Measurements from ENCODE around the gene FRMPD3.

FRMPD3 gene

DNA sequence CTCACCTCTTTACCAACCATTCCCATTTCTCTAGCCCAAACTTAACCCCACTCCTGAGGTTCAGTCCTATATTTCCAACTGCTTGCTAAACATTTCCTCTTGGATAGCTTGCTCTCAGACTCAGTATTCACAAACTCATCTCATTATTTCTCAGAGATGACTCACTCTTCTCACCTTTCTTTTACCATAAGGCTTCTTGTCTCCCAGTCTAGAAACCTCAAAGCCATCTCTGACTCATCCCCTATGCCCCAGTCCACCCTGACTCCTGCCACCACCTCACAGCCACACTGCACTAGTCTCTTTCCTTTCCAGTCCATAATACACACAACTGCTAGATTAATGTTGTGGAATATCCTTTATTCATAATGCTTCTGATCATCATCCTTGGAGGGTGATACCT is 4.8 kb downstream of the FRMPD3 start:
- H3K27me3 ChIP-seq (ENCODE audit: insufficient read depth, poor library complexity, severe bottlenecking): peaks cover 7% of the 10 kb centered on the region
- TF ChIP-seq GABPA (IDR thresholded peaks at IDR 0.05; ENCODE audit: low read depth) (no peak), SPI1 (IDR thresholded peaks at IDR 0.05; ENCODE audit: borderline replicate concordance, low read depth) (no peak), REST (IDR thresholded peaks at IDR 0.05; ENCODE audit: insufficient replicate concordance, low read depth) (no peak), POLR2AphosphoS5 (IDR thresholded peaks at IDR 0.05; ENCODE audit: low read depth) (no peak)
- TF ChIP-seq, protein P1, sequence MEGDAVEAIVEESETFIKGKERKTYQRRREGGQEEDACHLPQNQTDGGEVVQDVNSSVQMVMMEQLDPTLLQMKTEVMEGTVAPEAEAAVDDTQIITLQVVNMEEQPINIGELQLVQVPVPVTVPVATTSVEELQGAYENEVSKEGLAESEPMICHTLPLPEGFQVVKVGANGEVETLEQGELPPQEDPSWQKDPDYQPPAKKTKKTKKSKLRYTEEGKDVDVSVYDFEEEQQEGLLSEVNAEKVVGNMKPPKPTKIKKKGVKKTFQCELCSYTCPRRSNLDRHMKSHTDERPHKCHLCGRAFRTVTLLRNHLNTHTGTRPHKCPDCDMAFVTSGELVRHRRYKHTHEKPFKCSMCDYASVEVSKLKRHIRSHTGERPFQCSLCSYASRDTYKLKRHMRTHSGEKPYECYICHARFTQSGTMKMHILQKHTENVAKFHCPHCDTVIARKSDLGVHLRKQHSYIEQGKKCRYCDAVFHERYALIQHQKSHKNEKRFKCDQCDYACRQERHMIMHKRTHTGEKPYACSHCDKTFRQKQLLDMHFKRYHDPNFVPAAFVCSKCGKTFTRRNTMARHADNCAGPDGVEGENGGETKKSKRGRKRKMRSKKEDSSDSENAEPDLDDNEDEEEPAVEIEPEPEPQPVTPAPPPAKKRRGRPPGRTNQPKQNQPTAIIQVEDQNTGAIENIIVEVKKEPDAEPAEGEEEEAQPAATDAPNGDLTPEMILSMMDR (IDR thresholded peaks at IDR 0.05; ENCODE audit: insufficient read depth, low read length): no peak
- H3K27ac ChIP-seq (replicated peaks): no peak overlapping the region
- no peak overlapping the region for H3K4me3 ChIP-seq (replicated peaks; ENCODE audit: insufficient read depth, low read length)
- no peak for DNase-seq (ENCODE audit: low read depth in 1 of 2, low spot score in 1 of 2)

DNA sequence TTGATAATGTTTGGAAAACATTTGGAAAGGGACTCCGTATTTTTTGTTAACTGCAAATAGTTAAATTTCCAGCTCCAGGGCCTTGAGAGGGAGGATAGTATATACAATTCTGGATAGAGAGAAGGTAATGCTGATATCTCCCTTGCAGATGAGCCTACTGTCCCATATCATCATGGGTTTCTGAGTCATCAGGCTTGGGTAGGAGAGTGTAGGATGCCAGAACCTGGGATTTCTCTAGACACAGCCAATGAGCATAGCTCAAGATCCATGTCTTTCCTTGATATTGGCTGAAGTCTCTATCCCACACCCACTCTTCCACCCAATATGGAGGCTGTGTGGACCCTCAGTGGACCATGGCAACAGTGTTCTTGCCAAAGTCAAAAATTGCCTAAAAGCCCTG is 7.8 kb downstream of the FRMPD3 start:
- no peak for TF ChIP-seq SPI1 (IDR thresholded peaks at IDR 0.05; ENCODE audit: borderline replicate concordance, low read depth)
- TF ChIP-seq REST (IDR thresholded peaks at IDR 0.05; ENCODE audit: insufficient replicate concordance, low read depth): no peak
- TF ChIP-seq, protein P1 (IDR thresholded peaks at IDR 0.05; ENCODE audit: insufficient read depth, low read length): no peak
- TF ChIP-seq GABPA (IDR thresholded peaks at IDR 0.05; ENCODE audit: low read depth): no peak
- no peak for TF ChIP-seq POLR2AphosphoS5 (IDR thresholded peaks at IDR 0.05; ENCODE audit: low read depth)
- Histone ChIP-seq H3K4me3 (replicated peaks; ENCODE audit: insufficient read depth, low read length) (no peak overlapping the region), H3K27me3 (ENCODE audit: insufficient read depth, poor library complexity, severe bottlenecking) (peaks cover 4% of the 10 kb centered on the region), H3K27ac (replicated peaks) (no peak overlapping the region)
- DNase-seq (ENCODE audit: low read depth in 1 of 2, low spot score in 1 of 2): no peak

- DNase-seq (ENCODE audit: low read depth in 1 of 2, low spot score in 1 of 2): no peak
- Histone ChIP-seq H3K4me3 (replicated peaks; ENCODE audit: insufficient read depth, low read length) (no peak overlapping the region), H3K27me3 (ENCODE audit: insufficient read depth, poor library complexity, severe bottlenecking) (no peaks in the 10 kb centered on the region), H3K27ac (replicated peaks) (no peak overlapping the region)
- TF ChIP-seq POLR2AphosphoS5 (IDR thresholded peaks at IDR 0.05; ENCODE audit: low read depth): no peak
- TF ChIP-seq, protein P1 (IDR thresholded peaks at IDR 0.05; ENCODE audit: insufficient read depth, low read length): no peak
- no peak for TF ChIP-seq SPI1 (IDR thresholded peaks at IDR 0.05; ENCODE audit: borderline replicate concordance, low read depth)
- no peak for TF ChIP-seq REST (IDR thresholded peaks at IDR 0.05; ENCODE audit: insufficient replicate concordance, low read depth)
- TF ChIP-seq GABPA (IDR thresholded peaks at IDR 0.05; ENCODE audit: low read depth): no peak
Measured at GRCh38 chrX:107465932-107466620, 16.6 kb downstream of the FRMPD3 start.
